ENCODE results near the gene COPS8.

- no peak for TF ChIP-seq CTCF (IDR thresholded peaks at IDR 0.05)
- TF ChIP-seq POLR2AphosphoS5 (IDR thresholded peaks at IDR 0.05), result no peak
These were observed 19.3 kb upstream of the COPS8 start for GRCh38 chr2:237066396-237066795.

Measured in breast epithelium (tissue), 3 donors.